CD14-positive monocyte (primary cell): ENCODE results near the gene CLDN22. TPM values are rescaled to one million over a fixed set of nuclear protein-coding genes. Genes with fewer than 3 reads are reported as not detected.

Source experiments
- DNase-seq, 3 donors: peaks; one replicate each; pipeline ENCODE4 v3.0.0-alpha.2; 2011 to 2022
- H2AFZ ChIP-seq: 2 replicates; pipeline ENCODE4 v1.6.0; 2012; ENCODE audit warnings: mild to moderate bottlenecking, low read depth, low read length, inconsistent platforms; ENCODE audit not compliant: insufficient read depth, poor library complexity, severe bottlenecking
- H3K27ac ChIP-seq, 2 donors: 1 replicate in 1 of 2; 2 replicates in 1 of 2; pipeline ENCODE4 v1.5.1; 2012 to 2013; ENCODE audit warnings: low read length in 2 of 2, control low read depth in 1 of 2, inconsistent platforms in 1 of 2, low read depth in 1 of 2, mild to moderate bottlenecking in 1 of 2
- H3K27me3 ChIP-seq, 2 donors: one replicate each; pipeline versions ENCODE4 v1.6.0 to v1.6.1; 2011 to 2013; ENCODE audit warnings: low read length in 2 of 2; ENCODE audit not compliant: control insufficient read depth in 2 of 2, insufficient read depth in 2 of 2
- H3K36me3 ChIP-seq, 2 donors: replicated peaks in 1 of 2; 1 replicate in 1 of 2; 2 replicates in 1 of 2; pipeline versions ENCODE4 v1.5.1 to v1.6.1; 2012 to 2013; ENCODE audit warnings: low read length in 2 of 2, control low read depth in 1 of 2, inconsistent platforms in 1 of 2, mild to moderate bottlenecking in 1 of 2; ENCODE audit not compliant: insufficient read depth in 2 of 2, control insufficient read depth in 1 of 2
- H3K4me1 ChIP-seq, 2 donors: 1 replicate in 1 of 2; 2 replicates in 1 of 2; pipeline versions ENCODE4 v1.5.1 to v1.6.1; 2012 to 2013; ENCODE audit warnings: low read length in 2 of 2, control low read depth in 1 of 2, inconsistent platforms in 1 of 2, mild to moderate bottlenecking in 1 of 2, moderate library complexity in 1 of 2; ENCODE audit not compliant: insufficient read depth in 2 of 2, control insufficient read depth in 1 of 2
- H3K4me2 ChIP-seq: replicated peaks from 2 replicates; pipeline ENCODE3; 2012; ENCODE audit warnings: low read length, moderate library complexity, mild to moderate bottlenecking; ENCODE audit not compliant: poor library complexity, severe bottlenecking; ENCODE audit errors: extremely low read depth
- H3K4me3 ChIP-seq, 3 experiments: fragments of 200-600 bp in 1 of 3; sonication (generic) in 1 of 3; replicated peaks in 1 of 3; 1 replicate in 2 of 3; 2 replicates in 1 of 3; pipeline ENCODE4 v1.5.1; 2011 to 2013; ENCODE audit warnings: low read length in 3 of 3, mild to moderate bottlenecking in 3 of 3, control low read depth in 2 of 3, low read depth in 2 of 3, inconsistent platforms in 1 of 3, moderate library complexity in 1 of 3
- H3K79me2 ChIP-seq: 2 replicates; pipeline ENCODE4 v1.6.0; 2012; ENCODE audit warnings: mild to moderate bottlenecking, control low read depth, inconsistent platforms, low read length, moderate library complexity; ENCODE audit not compliant: insufficient read depth
- H3K9ac ChIP-seq: 2 replicates; pipeline ENCODE4 v1.6.0; 2017; ENCODE audit warnings: low read length, mild to moderate bottlenecking; ENCODE audit not compliant: insufficient read depth, poor library complexity, severe bottlenecking
- H3K9me3 ChIP-seq, 2 donors: replicated peaks in 1 of 2; 1 replicate in 1 of 2; 2 replicates in 1 of 2; pipeline versions ENCODE4 v1.5.1 to v1.6.1; 2012 to 2013; ENCODE audit warnings: low read length in 2 of 2, control low read depth in 1 of 2; ENCODE audit not compliant: control insufficient read depth in 1 of 2, insufficient read depth in 1 of 2
- H4K20me1 ChIP-seq: 2 replicates; pipeline ENCODE4 v1.6.0; 2012; ENCODE audit warnings: mild to moderate bottlenecking, low read length, control low read depth, moderate library complexity; ENCODE audit not compliant: insufficient read depth
- H3K27ac Mint-ChIP-seq, 7 donors: one replicate each; pipeline ENCODE4 v1.8.0; 2020; ENCODE audit warnings: mild to moderate bottlenecking in 7 of 7, mixed read lengths in 7 of 7, moderate library complexity in 6 of 7, inconsistent platforms in 2 of 7
- H3K27me3 Mint-ChIP-seq, 3 donors: one replicate each; pipeline ENCODE4 v1.8.0; 2021 to 2022; ENCODE audit warnings: low read depth in 3 of 3, mild to moderate bottlenecking in 3 of 3, mixed read lengths in 3 of 3, moderate library complexity in 3 of 3, inconsistent platforms in 1 of 3
- H3K36me3 Mint-ChIP-seq, 2 donors: one replicate each; pipeline ENCODE4 v1.8.0; 2020; ENCODE audit warnings: mixed read lengths in 2 of 2, inconsistent platforms in 1 of 2, mild to moderate bottlenecking in 1 of 2
- H3K4me1 Mint-ChIP-seq: one replicate; pipeline ENCODE4 v1.8.0; 2020; ENCODE audit warnings: mild to moderate bottlenecking, mixed read lengths
- H3K4me3 Mint-ChIP-seq, 2 donors: one replicate each; pipeline ENCODE4 v1.8.0; 2020; ENCODE audit warnings: mild to moderate bottlenecking in 2 of 2, mixed read lengths in 2 of 2, moderate library complexity in 1 of 2
- H3K9me3 Mint-ChIP-seq, 7 donors: one replicate each; pipeline ENCODE4 v1.8.0; 2020 to 2022; ENCODE audit warnings: mixed read lengths in 7 of 7, mild to moderate bottlenecking in 6 of 7, moderate library complexity in 6 of 7, inconsistent platforms in 2 of 7
- CTCF ChIP-seq: fragments of 200-600 bp; IDR thresholded peaks from one replicate; pipeline ENCODE4 v1.8.0; 2022; ENCODE audit warnings: antibody characterized with exemption, mild to moderate bottlenecking
- WGBS: methylation state at CpG from one replicate; pipeline ENCODE4 v1.1.5; 2013; ENCODE audit warnings: missing lambda C conversion rate; ENCODE audit not compliant: insufficient coverage; 5-methylcytosine and 5-hydroxymethylcytosine counted together
- intact Hi-C, 2 donors: fragments of 100-400 bp; cut with micrococcal nuclease; formaldehyde crosslinking; loops; one replicate each; pipeline versions ENCODE4 v1.15.0 to v1.15.1; 2023
- polyA plus RNA-seq, 3 donors: library from polyadenylated mRNA; depleted of rRNA in 1 of 3; unstranded in 2 of 3; stranded (reverse) in 1 of 3; fragments of 300-500 nt in 2 of 3; fragments of >200 nt in 1 of 3; fragmentation: Illumina TruSeq in 2 of 3; gene quantifications; 1 replicate in 2 of 3; 2 replicates in 1 of 3; pipeline ENCODE4 v1.2.3, GENCODE V29; 2012 to 2021

Gene CLDN22
- polyA plus RNA-seq, 3 donors, result not detected

GRCh38 chr4:183355405-183355804 lies 35.3 kb upstream of the CLDN22 start:
- Histone ChIP-seq H3K36me3 (no peaks in the 10 kb centered on the region), H2AFZ (no peak overlapping the region), H4K20me1 (no peaks in the 10 kb centered on the region), H3K4me2 (no peak overlapping the region), H3K9me3 (no peaks in the 10 kb centered on the region), H3K4me1 (no peaks in the 10 kb centered on the region), H3K79me2 (no peaks in the 10 kb centered on the region), H3K27me3 (no peaks in the 10 kb centered on the region), H3K9ac (no peak overlapping the region), H3K4me3 (no peak overlapping the region), H3K27ac (no peak overlapping the region)
- H3K4me3 Mint-ChIP-seq, result no peak overlapping the region
- no peak overlapping the region for H3K27ac Mint-ChIP-seq
- no peaks in the 10 kb centered on the region for H3K36me3 Mint-ChIP-seq
- peaks cover 3% of the 10 kb centered on the region for H3K4me1 Mint-ChIP-seq
- H3K9me3 Mint-ChIP-seq, result peaks cover 0 to 5% (median 0%) of the 10 kb centered on the region in 7 donors
- no peak for DNase-seq
- WGBS, result 100% methylated on average over 1 of the region's 4 CpGs
- peaks cover under 1 to 7% (median 2%) of the 10 kb centered on the region in 3 donors for H3K27me3 Mint-ChIP-seq
- no peak for TF ChIP-seq CTCF
- intact Hi-C loops, result no loop called here

- no peak overlapping the region for H3K4me3 ChIP-seq
- H3K36me3 Mint-ChIP-seq, result no peaks in the 10 kb centered on the region
- no peaks in the 10 kb centered on the region for H3K9me3 ChIP-seq
- peaks cover 0 to 5% of the 10 kb centered on the region in 2 donors for H3K4me1 ChIP-seq
- H3K27me3 Mint-ChIP-seq, result peaks cover 2 to 8% (median 5%) of the 10 kb centered on the region in 3 donors
- H3K27ac Mint-ChIP-seq, result no peak overlapping the region
- DNase-seq, result no peak
- no peaks in the 10 kb centered on the region for H3K27me3 ChIP-seq
- no peaks in the 10 kb centered on the region for H3K36me3 ChIP-seq
- intact Hi-C loops, result no loop called here
- no peak for TF ChIP-seq CTCF
- no peak overlapping the region for H3K27ac ChIP-seq
- no peak overlapping the region for H3K9ac ChIP-seq
- H2AFZ ChIP-seq, result no peak overlapping the region
- no peak overlapping the region for H3K4me2 ChIP-seq
- 91% methylated on average over 8 of the region's 9 CpGs for WGBS
- no peak overlapping the region for H3K4me3 Mint-ChIP-seq
- H3K79me2 ChIP-seq, result no peaks in the 10 kb centered on the region
- H4K20me1 ChIP-seq, result no peaks in the 10 kb centered on the region
- peaks cover 3% of the 10 kb centered on the region for H3K4me1 Mint-ChIP-seq
- H3K9me3 Mint-ChIP-seq, result peaks cover 0 to 5% (median 0%) of the 10 kb centered on the region in 7 donors
These were observed 34.1 kb upstream of the CLDN22 start for GRCh38 chr4:183354219-183354618.
